HL-60 (cell line): ENCODE data around the gene SZT2. TPM values are rescaled to one million over a fixed set of nuclear protein-coding genes. Genes with fewer than 3 reads are reported as not detected.
"Not testable (repeated sequence)": the region's sequence is repeated elsewhere in the genome, so short reads cannot be mapped to it uniquely, and the experiment has no call there.

ENCODE experiments used
- DNase-seq, 2 experiments: peaks; one replicate each; pipeline ENCODE4 v3.0.0-alpha.2; 2010 to 2020; ENCODE audit warnings: low read depth in 1 of 2, low spot score in 1 of 2
- H3K27ac ChIP-seq: fragments of 250-450 bp; sonication (Bioruptor Pico); replicated peaks from 2 replicates; pipeline ENCODE4 v1.5.1; 2020; ENCODE audit warnings: mild to moderate bottlenecking, moderate library complexity
- H3K27me3 ChIP-seq: fragments of 250-450 bp; sonication (Bioruptor Pico); 2 replicates; pipeline ENCODE4 v1.5.1; 2021; ENCODE audit warnings: mild to moderate bottlenecking, moderate library complexity; ENCODE audit not compliant: insufficient read depth, poor library complexity, severe bottlenecking
- H3K4me3 ChIP-seq: replicated peaks from 2 replicates; pipeline ENCODE4 v1.5.1; 2011; ENCODE audit warnings: mild to moderate bottlenecking, control low read depth, low read length; ENCODE audit not compliant: insufficient read depth
- GABPA ChIP-seq: IDR thresholded peaks from 2 replicates; pipeline ENCODE4 v1.6.1; 2012; ENCODE audit warnings: low read depth
- POLR2AphosphoS5 ChIP-seq: IDR thresholded peaks from 2 replicates; pipeline ENCODE4 v1.6.1; 2012; ENCODE audit warnings: low read depth
- REST ChIP-seq: IDR thresholded peaks from 2 replicates; pipeline ENCODE4 v1.6.1; 2012; ENCODE audit warnings: low read depth; ENCODE audit not compliant: insufficient replicate concordance
- SPI1 ChIP-seq: IDR thresholded peaks from 2 replicates; pipeline ENCODE4 v1.6.1; 2012; ENCODE audit warnings: low read depth, mild to moderate bottlenecking, borderline replicate concordance
- microRNA-seq: library from miRNA; unstranded; fragments of <30 nt; microRNA quantifications from one replicate; pipeline ENCODE4, GENCODE V29; 2018
- TF ChIP-seq, protein P1 (sequence below): IDR thresholded peaks from one replicate; pipeline ENCODE4 v1.5.1; 2011; ENCODE audit warnings: low read length, control low read depth, inconsistent platforms; ENCODE audit not compliant: insufficient read depth

The SZT2 gene

GRCh38 chr1:43499898-43500297 lies 110.2 kb downstream of the SZT2 start:
- DNase-seq: no peak
- no peak overlapping the region for H3K27ac ChIP-seq
- H3K27me3 ChIP-seq: no peaks in the 10 kb centered on the region
- H3K4me3 ChIP-seq: no peak overlapping the region
- TF ChIP-seq, protein P1, sequence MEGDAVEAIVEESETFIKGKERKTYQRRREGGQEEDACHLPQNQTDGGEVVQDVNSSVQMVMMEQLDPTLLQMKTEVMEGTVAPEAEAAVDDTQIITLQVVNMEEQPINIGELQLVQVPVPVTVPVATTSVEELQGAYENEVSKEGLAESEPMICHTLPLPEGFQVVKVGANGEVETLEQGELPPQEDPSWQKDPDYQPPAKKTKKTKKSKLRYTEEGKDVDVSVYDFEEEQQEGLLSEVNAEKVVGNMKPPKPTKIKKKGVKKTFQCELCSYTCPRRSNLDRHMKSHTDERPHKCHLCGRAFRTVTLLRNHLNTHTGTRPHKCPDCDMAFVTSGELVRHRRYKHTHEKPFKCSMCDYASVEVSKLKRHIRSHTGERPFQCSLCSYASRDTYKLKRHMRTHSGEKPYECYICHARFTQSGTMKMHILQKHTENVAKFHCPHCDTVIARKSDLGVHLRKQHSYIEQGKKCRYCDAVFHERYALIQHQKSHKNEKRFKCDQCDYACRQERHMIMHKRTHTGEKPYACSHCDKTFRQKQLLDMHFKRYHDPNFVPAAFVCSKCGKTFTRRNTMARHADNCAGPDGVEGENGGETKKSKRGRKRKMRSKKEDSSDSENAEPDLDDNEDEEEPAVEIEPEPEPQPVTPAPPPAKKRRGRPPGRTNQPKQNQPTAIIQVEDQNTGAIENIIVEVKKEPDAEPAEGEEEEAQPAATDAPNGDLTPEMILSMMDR: no peak
- TF ChIP-seq SPI1 (no peak), GABPA (no peak), REST (no peak), POLR2AphosphoS5 (no peak)

DNA sequence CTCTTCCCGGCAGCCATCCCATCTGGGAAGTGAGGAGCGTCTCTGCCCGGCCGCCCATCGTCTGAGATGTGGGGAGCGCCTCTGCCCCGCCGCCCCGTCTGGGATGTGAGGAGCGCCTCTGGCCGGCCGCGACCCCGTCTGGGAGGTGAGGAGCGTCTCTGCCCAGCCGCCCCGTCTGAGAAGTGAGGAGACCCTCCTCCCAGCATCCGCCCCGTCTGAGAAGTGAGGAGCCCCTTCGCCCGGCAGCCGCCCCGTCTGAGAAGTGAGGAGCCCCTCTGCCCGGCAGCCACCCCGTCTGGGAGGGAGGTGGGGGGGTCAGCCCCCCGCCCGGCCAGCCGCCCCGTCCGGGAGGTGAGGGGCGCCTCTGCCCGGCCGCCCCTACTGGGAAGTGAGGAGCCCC lies 112.1 kb downstream of the SZT2 start:
- not testable (repeated sequence) for H3K4me3 ChIP-seq, H3K27ac ChIP-seq, DNase-seq, H3K27me3 ChIP-seq

GRCh38 chr1:43503534-43503933 lies 113.8 kb downstream of the SZT2 start:
- Histone ChIP-seq H3K4me3 (no peak overlapping the region), H3K27me3 (no peaks in the 10 kb centered on the region), H3K27ac (no peak overlapping the region)
- no peak for DNase-seq
- TF ChIP-seq REST (no peak), SPI1 (no peak), GABPA (no peak), POLR2AphosphoS5 (no peak)
- TF ChIP-seq, protein P1: no peak

Small RNA genes within 50 kb of the gene (microRNA-seq; reads per million reads assigned to microRNA genes)
- not detected for gene MIR6734
- gene MIR6735: not detected
